HG02981 (cell line): Measurements from ENCODE around the gene DDX53.

Source experiments
- ATAC-seq: cut with Tn5 transposase; IDR thresholded peaks from one replicate; pipeline ENCODE4 v1.9.1; 2021; ENCODE audit warnings: mild to moderate bottlenecking, moderate library complexity; ENCODE audit not compliant: unreplicated experiment

DDX53 gene

DNA sequence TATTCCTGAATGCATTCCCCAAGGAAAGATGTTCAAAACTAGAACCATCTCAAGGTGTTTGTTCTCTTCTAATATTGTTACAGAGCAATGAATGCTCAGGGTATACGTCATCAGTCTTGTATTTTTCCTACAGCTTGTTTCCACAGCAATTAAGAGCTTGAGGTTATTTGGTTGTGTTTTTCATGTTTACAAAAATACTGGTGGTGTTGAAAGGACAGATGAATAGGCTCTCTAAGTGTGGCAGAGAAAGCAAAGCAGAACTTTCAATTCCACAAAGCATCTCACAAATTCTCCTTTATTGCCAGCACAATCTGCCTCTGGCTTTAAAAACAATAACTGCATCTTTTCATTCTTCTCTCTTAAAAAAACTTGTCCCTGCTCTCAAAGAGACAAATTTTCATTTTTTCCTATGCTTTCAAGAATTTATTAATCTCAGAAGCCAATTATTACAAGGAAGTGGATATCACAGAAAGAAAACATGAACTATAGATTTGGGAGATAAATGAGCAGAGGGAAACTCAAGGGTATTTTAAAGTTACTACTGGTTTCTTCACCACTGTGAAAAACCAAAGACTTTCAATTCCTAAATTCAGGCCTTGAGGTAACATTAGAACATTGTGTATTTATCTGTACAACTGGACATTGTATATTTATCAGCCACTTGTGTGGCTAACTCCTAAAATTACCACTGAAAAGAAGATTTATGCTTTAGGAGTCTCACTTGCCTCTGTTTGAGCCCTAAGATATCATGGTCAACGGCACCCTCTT, 49.2 kb downstream of the DDX53 start:
- peak; percentile 92 for ATAC-seq

- no peak for ATAC-seq
Measured at GRCh38 chrX:23052324-23052723, 52.6 kb downstream of the DDX53 start.
